NK-92 (cell line): ENCODE measurements around the gene KCTD14.
"Not testable (repeated sequence)": the region's sequence is repeated elsewhere in the genome, so short reads cannot be mapped to it uniquely, and the experiment has no call there.

Source experiments
- DNase-seq: peaks from one replicate; lab custom pipeline; 2025; ENCODE audit not compliant: unreplicated experiment; lab: John Stamatoyannopoulos, UW

The KCTD14 gene

DNA sequence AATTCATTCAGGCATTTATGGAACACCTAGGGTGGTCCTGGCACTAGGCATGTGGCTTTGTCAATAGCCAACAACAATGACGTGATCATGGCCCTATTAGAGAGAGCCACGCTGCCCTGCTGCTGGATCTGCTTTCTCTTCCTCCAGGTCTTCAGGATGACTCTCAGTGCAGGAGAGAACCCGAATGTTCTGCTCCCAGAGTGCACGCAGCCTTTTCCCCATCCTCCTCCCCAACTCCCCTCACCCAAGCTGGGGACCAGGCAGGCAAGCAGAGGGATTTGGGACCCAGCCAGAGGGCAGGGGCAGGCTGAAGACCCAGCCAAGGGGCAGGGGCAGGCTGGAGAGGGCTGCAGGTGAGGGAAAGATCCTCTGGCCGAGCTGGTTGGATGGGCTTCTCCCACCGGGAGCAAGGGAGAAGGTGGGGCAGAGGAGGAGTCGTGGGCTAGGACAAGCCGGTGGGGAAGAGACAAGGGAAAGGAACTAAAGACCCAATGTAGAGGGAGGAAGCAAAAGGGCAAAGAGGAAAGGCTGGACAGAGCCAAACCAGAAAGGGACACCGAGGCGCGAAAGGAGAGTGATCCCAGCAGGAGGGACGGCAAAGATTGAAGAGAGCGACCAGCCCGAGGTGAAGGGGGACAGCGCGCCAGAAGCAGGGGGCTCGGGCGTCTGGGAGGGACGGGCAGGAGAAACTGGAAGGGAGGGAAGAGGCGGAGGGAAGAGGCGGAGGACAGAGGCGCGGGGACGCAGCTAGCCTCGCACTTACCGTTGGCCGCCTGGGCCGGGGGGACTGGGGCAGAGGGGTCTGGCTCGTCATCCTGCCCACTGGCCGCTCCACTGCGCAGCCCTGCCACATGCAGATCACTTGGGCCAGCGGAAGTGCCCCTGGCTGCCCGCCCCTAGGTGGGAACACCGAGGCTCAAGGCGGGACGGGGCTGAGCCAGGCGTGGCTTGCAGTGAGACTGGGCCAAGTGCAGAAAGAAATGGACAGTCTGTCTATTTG is at the start of gene KCTD14:
TSS of gene KCTD14 (minus strand) at position 880 of the 1,000 bp plus-strand sequence. CDS start at position 853, 27 bp downstream.
- DNase-seq = no peak

DNA sequence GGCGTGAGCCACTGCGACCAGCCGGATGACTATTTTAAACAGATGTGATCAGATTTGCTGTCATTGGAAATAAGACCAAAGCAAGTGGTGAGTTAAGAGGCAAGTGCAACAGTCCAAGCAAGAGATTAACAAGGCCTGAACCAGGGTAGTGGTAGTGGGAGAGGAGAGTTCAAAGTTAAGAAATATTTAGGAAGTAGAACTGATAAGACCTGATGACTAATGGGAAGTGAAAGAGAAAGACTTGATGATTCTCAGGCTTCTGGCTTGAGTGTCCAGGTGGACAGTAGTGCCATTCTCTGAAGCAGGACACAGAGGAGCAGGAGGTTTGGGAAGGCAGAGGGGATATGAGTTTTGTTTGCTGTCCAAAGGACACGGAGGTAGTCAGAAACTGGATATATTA is 49.4 kb upstream of the KCTD14 start:
- no peak for DNase-seq

- no peak for DNase-seq
Measured at GRCh38 chr11:78071717-78072116, 48.6 kb upstream of the KCTD14 start.

DNA sequence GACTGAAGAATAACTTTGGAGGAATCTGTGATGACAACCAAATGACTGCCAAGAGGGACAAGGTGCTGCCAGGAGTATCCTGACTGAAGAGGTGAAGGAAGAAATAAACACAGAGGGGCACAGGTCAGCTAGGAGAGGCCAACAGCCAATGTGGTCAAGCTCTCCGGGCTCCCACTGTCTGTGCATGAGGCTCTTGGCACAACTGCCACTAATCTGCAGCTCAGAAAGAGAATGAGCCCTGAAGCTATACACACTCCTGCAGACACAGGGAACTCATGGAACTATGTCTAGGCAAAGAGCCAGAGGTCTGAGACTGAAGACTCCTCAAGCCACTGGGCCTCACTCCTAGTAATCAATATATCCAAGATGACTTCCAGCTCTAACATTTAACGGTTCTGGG is 47.5 kb upstream of the KCTD14 start:
- DNase-seq = no peak

DNA sequence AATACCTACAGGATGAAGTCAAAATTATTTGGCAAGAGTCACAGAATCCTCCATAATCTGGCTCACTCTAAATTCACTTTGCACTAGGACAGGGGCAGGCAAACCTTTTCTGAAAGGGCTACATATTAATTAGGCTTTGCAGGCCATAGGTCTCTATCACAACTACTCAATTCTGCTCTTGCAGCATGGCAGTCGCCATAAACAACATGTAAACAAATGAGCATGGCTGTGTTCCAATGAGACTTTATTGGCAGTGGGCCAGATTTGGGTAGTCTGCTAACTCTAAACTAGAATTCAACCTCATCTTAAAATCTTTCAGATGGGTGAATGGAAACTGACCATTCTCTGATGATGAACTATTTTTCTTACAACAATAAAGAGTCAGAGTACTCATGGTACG is 46.4 kb upstream of the KCTD14 start:
- no peak for DNase-seq

- no peak for DNase-seq
Measured at GRCh38 chr11:78067704-78068103, 44.6 kb upstream of the KCTD14 start.

DNA sequence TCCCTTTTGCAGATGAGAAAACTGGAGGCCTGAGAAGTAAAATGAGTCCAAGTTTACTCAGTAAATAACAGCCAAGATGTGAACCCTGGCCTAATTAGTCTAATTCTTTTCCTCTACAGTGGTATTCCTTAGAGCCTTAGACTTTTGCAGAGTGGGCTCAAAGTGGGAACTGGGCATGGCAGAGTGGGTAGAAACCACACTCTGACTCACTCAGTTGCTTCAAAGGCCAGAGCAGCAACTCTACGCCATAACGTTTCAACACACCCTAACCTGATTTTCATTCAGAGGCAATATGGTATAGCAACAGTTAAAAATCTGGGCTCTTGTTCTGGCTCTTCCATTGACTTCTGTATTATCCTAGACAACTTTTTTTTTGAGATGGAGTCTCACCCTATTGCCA is 43.4 kb upstream of the KCTD14 start:
- DNase-seq = no peak

DNA sequence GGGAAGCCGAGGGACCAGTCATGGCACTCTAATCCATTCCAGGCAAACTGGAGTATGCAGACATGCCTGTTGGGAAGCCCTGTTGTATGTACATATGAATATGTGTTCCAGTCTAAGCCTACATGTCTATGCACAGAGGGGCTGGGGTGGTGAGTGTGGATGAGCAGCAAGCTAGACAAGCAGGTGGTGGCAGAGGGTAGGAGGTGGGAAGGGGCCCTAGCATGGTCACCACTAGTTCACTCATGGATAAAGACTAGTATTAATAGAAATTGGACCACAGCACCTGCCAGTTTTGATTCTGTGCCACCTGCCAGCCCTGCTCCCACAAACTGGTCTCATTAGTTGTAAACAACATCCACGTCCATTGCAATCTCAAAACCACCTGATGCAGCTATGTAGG is 42.1 kb upstream of the KCTD14 start:
- DNase-seq = no peak

DNA sequence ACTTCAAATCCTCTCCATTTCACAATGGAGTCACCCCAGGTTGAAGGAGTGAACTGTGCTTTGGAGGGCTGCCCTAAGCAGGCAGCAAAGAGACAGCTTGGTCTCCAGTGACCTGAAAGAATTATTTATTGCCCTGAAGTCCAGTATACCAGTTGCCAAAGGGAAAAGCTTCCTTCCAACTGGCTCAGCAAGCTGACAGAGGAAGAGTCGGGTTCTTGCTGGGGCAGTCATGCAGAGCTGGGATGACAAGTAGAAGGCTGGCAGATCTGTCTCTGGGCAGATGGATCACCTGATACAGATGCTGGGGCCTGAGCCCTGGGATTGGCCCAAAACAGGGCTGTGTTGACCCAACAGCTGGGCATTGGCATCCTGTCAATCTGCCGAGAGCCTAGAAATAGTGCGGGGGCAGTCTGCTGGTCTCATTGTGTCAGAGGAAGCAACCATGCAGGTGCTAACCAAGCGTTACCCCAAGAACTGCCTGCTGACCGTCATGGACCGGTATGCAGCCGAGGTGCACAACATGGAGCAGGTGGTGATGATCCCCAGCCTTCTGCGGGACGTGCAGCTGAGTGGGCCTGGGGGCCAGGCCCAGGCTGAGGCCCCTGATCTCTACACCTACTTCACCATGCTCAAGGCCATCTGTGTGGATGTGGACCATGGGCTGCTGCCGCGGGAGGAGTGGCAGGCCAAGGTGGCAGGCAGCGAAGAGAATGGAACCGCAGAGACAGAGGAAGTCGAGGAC is 40.5 kb upstream of the KCTD14 start, which contains the start of gene THRSP:
TSS of gene THRSP (plus strand) at position 422 of the 742 bp plus-strand sequence. CDS start at position 443, 21 bp downstream.
- no peak for DNase-seq

DNA sequence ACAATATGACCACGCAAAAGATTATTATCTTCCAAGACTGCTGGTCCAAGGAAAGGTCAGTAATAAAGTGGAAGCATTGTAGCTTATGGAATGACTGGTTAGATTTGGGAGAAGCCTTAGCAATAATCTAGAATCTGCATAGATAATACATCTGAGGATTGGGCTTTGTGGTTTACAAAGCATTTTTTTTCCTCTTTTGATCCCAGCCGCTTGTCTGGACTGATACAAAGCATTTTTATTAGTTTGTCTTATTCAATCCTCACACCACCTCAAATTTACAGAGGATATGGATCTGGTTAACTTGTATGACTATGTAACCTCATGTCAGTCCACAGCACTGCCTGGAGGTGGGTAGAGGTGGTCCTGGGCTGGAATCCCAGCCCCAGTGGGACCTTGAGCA is 39.6 kb upstream of the KCTD14 start:
- DNase-seq = no peak

DNA sequence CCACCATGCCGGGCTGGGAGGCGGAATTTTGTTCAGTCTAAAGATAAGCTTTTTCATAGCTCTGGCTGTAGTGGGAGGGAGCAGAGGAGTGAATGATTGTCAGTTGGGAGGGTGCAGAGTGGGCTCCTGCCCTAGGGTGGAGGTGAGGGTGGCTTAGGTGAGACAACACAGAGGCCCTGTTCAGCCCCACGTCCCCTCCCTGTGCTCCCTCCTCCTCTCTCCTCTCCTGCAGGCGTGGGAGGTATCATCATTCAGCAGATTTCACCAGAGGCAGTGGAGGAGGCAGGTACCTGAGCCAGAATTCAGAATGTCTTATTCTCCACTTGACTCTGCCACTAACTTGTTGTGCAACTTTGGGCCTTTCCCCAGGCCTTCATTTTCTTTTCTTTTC is 38.8 kb upstream of the KCTD14 start:
- no peak for DNase-seq

DNA sequence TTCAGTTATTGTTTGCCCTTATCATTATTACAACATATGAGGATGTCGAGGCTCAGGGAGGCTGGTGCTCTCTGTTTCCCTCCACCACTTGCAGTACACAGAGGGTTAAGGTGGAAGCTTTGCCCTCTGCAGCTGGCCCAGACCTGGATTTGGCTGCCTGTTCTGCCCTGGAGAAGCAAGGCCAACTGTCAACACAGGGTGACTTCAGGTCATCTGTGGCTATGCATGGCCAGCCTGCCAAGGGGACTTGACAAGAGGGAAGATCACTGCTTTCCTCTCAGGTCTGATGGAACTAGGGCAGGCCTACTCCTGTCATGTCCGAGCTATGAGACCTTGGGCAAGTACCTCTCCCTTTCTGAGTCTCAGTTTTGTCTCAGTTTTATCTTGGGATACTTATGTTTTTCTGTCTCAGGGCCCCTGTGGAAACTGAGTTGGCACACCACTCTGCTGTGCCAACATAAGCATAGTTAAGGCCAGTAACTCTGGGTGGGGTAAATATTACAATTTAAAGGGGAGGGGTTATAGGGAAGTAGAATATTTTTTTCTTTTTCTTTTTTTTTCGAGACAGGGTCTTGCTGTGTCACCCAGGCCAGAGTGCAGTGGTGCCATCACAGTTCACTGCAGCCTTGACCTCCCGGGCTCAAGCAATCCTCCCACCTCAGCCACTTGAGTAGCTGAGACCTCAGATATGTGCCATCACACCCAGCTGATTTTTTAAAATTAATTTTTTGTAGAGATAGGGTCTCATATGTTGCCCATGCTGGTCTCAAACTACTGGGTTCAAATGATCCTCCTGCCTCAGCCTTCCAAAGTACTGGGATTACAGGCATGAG is 38.2 kb upstream of the KCTD14 start:
- DNase-seq = no peak

- no peak for DNase-seq
Measured at GRCh38 chr11:78060533-78060932, 37.5 kb upstream of the KCTD14 start.

DNA sequence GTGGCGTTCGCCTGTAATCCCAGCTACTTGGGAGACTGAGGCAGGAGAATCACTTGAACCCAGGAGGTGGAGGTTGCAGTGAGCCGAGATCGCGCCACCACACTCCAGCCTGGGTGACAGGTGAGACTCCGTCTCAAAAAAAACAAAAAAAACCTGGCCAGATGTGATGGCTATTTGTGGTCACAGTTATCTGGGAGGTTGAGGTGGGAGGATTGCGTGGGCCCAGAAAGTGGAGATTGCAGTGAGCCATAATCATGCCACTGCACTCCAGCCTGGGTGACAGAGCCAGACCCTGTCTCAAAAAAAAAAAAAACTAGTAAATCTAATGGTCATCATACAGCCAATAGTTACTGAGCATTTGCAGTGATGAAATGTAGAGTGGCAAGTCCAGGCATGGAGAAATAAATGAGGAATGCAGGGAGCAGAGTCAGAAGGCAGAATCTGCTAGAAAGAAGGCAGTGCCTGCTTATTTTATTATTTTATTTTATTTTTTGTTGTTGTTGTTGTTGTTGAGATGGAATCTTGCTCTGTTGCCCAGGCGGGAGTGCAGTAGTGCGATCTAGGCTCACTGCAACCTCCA is 36.8 kb upstream of the KCTD14 start:
- DNase-seq = not testable (repeated sequence)

GRCh38 chr11:78057462-78058055 is 34.5 kb upstream of the KCTD14 start:
- no peak for DNase-seq

DNA sequence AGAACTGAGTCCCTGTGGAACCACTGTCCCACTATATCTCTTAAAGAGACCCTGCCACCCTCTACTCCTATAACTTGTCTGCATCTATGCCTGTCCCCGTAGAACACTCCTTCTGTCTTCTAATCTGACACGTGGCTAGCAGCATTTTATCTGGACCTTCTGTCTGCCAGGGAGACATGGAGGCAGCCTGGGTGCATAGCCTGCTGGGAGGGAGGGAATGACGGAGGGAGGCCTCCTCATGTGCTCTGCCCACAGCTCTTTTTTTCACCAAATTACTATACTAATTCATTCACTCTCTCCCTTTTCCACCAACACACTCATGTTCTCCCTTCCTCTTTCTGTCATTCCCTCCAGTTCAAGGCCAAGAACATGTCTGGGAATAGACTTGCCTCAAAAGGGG is 33.0 kb upstream of the KCTD14 start:
- no peak for DNase-seq

GRCh38 chr11:78054971-78055370 is 31.9 kb upstream of the KCTD14 start:
- DNase-seq = no peak

DNA sequence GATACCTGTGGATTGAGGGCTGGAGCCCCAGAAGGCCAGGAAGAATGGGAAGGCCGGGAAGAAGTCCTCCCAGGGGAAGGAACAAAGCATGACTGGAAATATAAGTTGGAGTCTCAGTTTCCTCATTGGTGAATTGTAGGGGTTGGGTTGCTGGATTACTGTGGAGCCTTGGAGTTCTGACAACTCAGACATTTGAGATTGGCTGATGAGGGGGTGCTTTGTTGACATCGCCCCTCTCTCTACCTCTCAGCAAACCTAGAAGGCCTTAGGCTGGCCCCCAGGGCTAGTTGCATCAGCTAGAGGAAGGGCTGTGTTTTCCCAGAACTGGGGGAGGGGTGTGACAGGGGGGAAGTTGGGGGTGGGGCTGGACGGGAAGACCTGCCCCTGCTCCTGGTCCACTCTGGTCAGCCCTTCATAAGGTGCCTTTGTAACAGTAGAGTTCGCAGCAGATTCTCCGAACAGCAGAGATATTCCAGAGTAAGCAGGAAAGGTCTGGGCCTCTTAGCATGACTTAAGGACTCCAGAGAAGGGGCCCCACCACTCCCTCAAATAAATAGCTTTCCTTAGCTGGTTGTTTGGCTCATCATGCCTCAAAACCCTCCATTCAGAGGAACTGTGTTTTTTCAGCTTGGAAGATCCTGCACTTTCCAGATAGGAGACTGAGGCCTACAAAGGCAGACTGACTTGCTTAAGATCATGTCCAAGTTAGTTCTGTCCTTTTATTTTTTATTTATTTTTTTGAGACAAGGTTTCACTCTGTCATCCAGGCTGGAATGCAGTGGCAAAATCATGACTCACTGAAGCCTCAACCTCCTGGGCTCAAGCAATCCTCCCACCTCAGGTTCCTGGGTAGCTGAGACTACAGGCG is 28.1 kb upstream of the KCTD14 start:
- no peak for DNase-seq

DNA sequence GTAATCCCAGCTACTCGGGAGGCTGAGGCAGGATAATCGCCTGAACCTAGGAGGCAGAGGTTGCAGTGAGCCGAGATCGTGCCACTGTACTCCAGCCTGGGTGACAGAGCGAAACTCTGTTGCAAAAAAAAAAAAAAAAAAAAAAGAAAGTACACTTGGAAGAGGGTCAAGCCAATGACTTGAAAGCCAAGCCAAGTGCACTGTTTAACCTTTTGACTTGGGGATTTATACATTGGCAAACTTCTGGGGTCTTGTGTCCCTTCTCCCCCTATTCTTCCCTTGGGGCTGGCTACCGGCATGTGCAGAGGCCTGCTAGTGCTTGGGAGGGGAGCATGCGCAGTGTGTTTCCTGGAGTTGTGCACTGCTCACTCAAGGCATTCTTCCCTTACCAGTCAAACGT is 26.3 kb upstream of the KCTD14 start:
- no peak for DNase-seq
